ENCODE data around the gene RNLS.

GRCh38 chr10:88311264-88311663 is 271.9 kb downstream of the RNLS start:
- no peak for TF ChIP-seq CTCF (IDR thresholded peaks at IDR 0.05; ENCODE audit: insufficient read depth, low read length, poor library complexity, severe bottlenecking)
- TF ChIP-seq EZH2phosphoT487 (conservative IDR thresholded peaks at IDR 0.05; ENCODE audit: low read length): no peak
